H1 (cell line): ENCODE results near the gene C11orf58. TPM values are rescaled to one million over a fixed set of nuclear protein-coding genes. Genes with fewer than 3 reads are reported as not detected.

ENCODE experiments used
- MAFK ChIP-seq: IDR thresholded peaks from 2 replicates; pipeline ENCODE4 v1.6.1; 2012; ENCODE audit warnings: low read depth, mild to moderate bottlenecking, improper control_type of control experiment, low read length
- RNF2 ChIP-seq: fragments of 200-900, 300-1000 bp; sonication (generic); IDR thresholded peaks from 2 replicates; pipeline ENCODE4 v1.7.1; 2016; ENCODE audit warnings: borderline replicate concordance, low read depth, mild to moderate bottlenecking, antibody characterized with exemption, low read length; ENCODE audit not compliant: poor library complexity, severe bottlenecking; ENCODE audit errors: missing control alignments
- RXRA ChIP-seq: IDR thresholded peaks from 2 replicates; pipeline ENCODE4 v1.6.1; 2011; ENCODE audit warnings: low read depth, mild to moderate bottlenecking, low read length, moderate library complexity; ENCODE audit not compliant: insufficient read depth
- polyA plus RNA-seq, 7 experiments: library from polyadenylated mRNA; depleted of rRNA in 3 of 7; stranded (reverse) in 5 of 7; unstranded in 2 of 7; fragments of >200 nt in 5 of 7; fragments of 200-250 nt in 2 of 7; gene quantifications; 1 replicate in 5 of 7; 2 replicates in 1 of 7; 4 replicates in 1 of 7; pipeline versions ENCODE4 v1.2.1 to v1.2.3, GENCODE V29; 2011 to 2013; ENCODE audit warnings: missing spikeins in 2 of 7, mixed read lengths in 2 of 7
- total RNA-seq: library from RNA; stranded (reverse); fragmentation: NEBNext Ultra II Directional; extraction: Animal tissue kit (Norgen Biotek cat#: 25700); gene quantifications from 2 replicates; pipeline ENCODE4 v1.2.1, GENCODE V29; 2021

The C11orf58 gene
- total and polyA plus RNA-seq, 2 of the 8 experiments (the other 6 are each of a cell fraction or from before 2014, with no cell fraction given): 70.7 to 181 TPM

- TF ChIP-seq MAFK (no peak), RXRA (no peak), RNF2 (no peak)
Observed at GRCh38 chr11:16796311-16796710, 57.9 kb downstream of the C11orf58 start (continued).
